GM10847 (cell line): Measurements from ENCODE around the gene CCDC28B.

Experiments used
- POLR2A ChIP-seq: IDR thresholded peaks from 2 replicates; pipeline ENCODE4 v1.6.1; 2011; ENCODE audit not compliant: insufficient read length; ENCODE audit errors: extremely low read depth

CCDC28B gene

GRCh38 chr1:32200226-32201010 is at the start of gene CCDC28B:
TSS of gene CCDC28B (plus strand) at chr1:32200595. CDS start at chr1:32201936, 1,341 bp downstream.
- TF ChIP-seq POLR2A: no peak

GRCh38 chr1:32150847-32151246 is 49.5 kb upstream of the CCDC28B start:
- no peak for TF ChIP-seq POLR2A

- TF ChIP-seq POLR2A: no peak
Measured at GRCh38 chr1:32151319-32151787, 49.0 kb upstream of the CCDC28B start.

- TF ChIP-seq POLR2A: no peak
Measured at GRCh38 chr1:32159189-32159588, 41.2 kb upstream of the CCDC28B start.

GRCh38 chr1:32163405-32163804 is 37.0 kb upstream of the CCDC28B start:
- TF ChIP-seq POLR2A: no peak

GRCh38 chr1:32170991-32171390 is 29.4 kb upstream of the CCDC28B start:
- TF ChIP-seq POLR2A: no peak

GRCh38 chr1:32172621-32173245 is 27.7 kb upstream of the CCDC28B start:
- no peak for TF ChIP-seq POLR2A

GRCh38 chr1:32178380-32179192 is 21.8 kb upstream of the CCDC28B start:
- no peak for TF ChIP-seq POLR2A

GRCh38 chr1:32179193-32179442 is 21.3 kb upstream of the CCDC28B start:
- no peak for TF ChIP-seq POLR2A

- TF ChIP-seq POLR2A: peak; percentile 84
Measured at GRCh38 chr1:32179443-32180185, 20.8 kb upstream of the CCDC28B start, which contains the start of gene TXLNA. TSS of gene TXLNA (plus strand) at chr1:32179675. CDS start at chr1:32180346, 671 bp downstream.

GRCh38 chr1:32180186-32181060 is 20.0 kb upstream of the CCDC28B start:
- no peak for TF ChIP-seq POLR2A

GRCh38 chr1:32181065-32181464 is 19.3 kb upstream of the CCDC28B start:
- TF ChIP-seq POLR2A: no peak

- TF ChIP-seq POLR2A: no peak
Measured at GRCh38 chr1:32181563-32181962, 18.8 kb upstream of the CCDC28B start.

GRCh38 chr1:32182060-32182459 is 18.3 kb upstream of the CCDC28B start:
- TF ChIP-seq POLR2A: no peak

GRCh38 chr1:32184650-32185049 is 15.7 kb upstream of the CCDC28B start:
- no peak for TF ChIP-seq POLR2A

GRCh38 chr1:32186077-32186476 is 14.3 kb upstream of the CCDC28B start:
- no peak for TF ChIP-seq POLR2A
